HEK293 (cell line): Measurements from ENCODE around the gene HMOX1.

Experiments used
- CTCF ChIA-PET: fragments of 350-600 bp; formaldehyde crosslinking; extraction: SDS; loops from one replicate; lab custom pipeline; 2021; ENCODE audit warnings: antibody characterized with exemption; lab: Yijun Ruan, JAX
- POLR2A ChIA-PET: fragments of 300-600 bp; formaldehyde crosslinking; extraction: SDS; loops from one replicate; lab custom pipeline; 2020; ENCODE audit warnings: antibody characterized with exemption, inconsistent platforms; lab: Yijun Ruan, JAX
- H3K27ac ChIP-seq: fragments of 200-500 bp; sonication (Bioruptor generic); 2 replicates; pipeline ENCODE4 v1.5.1; 2014; ENCODE audit warnings: low read depth, low read length, control low read depth, inconsistent platforms; ENCODE audit errors: extremely low read depth
- H3K36me3 ChIP-seq, 2 experiments: fragments of 200-500 bp in 1 of 2; sonication (Bioruptor generic) in 1 of 2; 1 replicate in 1 of 2; 2 replicates in 1 of 2; pipeline ENCODE4 v1.5.1; 2014 to 2017; ENCODE audit warnings: inconsistent platforms in 2 of 2, low read length in 2 of 2; ENCODE audit not compliant: control insufficient read depth in 2 of 2, insufficient read depth in 1 of 2
- H3K4me1 ChIP-seq: fragments of 200-500 bp; sonication (Bioruptor generic); 2 replicates; pipeline ENCODE4 v1.5.1; 2014; ENCODE audit warnings: mild to moderate bottlenecking, low read length, inconsistent platforms; ENCODE audit not compliant: control insufficient read depth, insufficient read depth
- H3K4me3 ChIP-seq: 2 replicates; pipeline ENCODE4 v1.5.1; 2011; ENCODE audit warnings: low read depth, mild to moderate bottlenecking, control low read depth, low read length, moderate library complexity
- H3K9me3 ChIP-seq: fragments of 200-500 bp; sonication (Bioruptor generic); 2 replicates; pipeline ENCODE4 v1.5.1; 2014; ENCODE audit warnings: low read depth, low read length, inconsistent platforms; ENCODE audit not compliant: control insufficient read depth, insufficient read depth
- BCL11B ChIP-seq: fragments of 450-650 bp; formaldehyde crosslinking; IDR thresholded peaks from 2 replicates; pipeline ENCODE4 v1.5.1; 2016; ENCODE audit warnings: low read depth, missing biosample characterization, missing genetic modification characterization
- FEZF1 ChIP-seq: fragments of 450-650 bp; formaldehyde crosslinking; IDR thresholded peaks from 2 replicates; pipeline ENCODE4 v1.5.1; 2016; ENCODE audit warnings: missing biosample characterization, missing genetic modification characterization
- GLI2 ChIP-seq: fragments of 450-650 bp; formaldehyde crosslinking; IDR thresholded peaks from 2 replicates; pipeline ENCODE4; 2017; ENCODE audit warnings: missing biosample characterization, missing genetic modification characterization, low read depth, borderline replicate concordance
- GLIS2 ChIP-seq: fragments of 450-650 bp; formaldehyde crosslinking; IDR thresholded peaks from 2 replicates; pipeline ENCODE4 v1.5.1; 2016; ENCODE audit warnings: missing biosample characterization, missing genetic modification characterization
- KLF10 ChIP-seq: fragments of 450-650 bp; IDR thresholded peaks from 2 replicates; pipeline ENCODE4 v1.5.1; 2018; ENCODE audit warnings: missing biosample characterization, mild to moderate bottlenecking, missing genetic modification characterization
- SCRT1 ChIP-seq: fragments of 450-650 bp; formaldehyde crosslinking; IDR thresholded peaks from 2 replicates; pipeline ENCODE4 v1.5.1; 2016; ENCODE audit warnings: missing biosample characterization, missing genetic modification characterization, borderline replicate concordance
- SP2 ChIP-seq: fragments of 450-650 bp; formaldehyde crosslinking; IDR thresholded peaks from 2 replicates; pipeline ENCODE4 v1.5.1; 2016; ENCODE audit warnings: missing biosample characterization, missing genetic modification characterization
- ZNF169 ChIP-seq: fragments of 450-650 bp; formaldehyde crosslinking; IDR thresholded peaks from 2 replicates; pipeline ENCODE4 v1.5.1; 2016; ENCODE audit warnings: missing biosample characterization, missing genetic modification characterization
- ZNF202 ChIP-seq: fragments of 450-650 bp; formaldehyde crosslinking; IDR thresholded peaks from 2 replicates; pipeline ENCODE4 v1.5.1; 2016; ENCODE audit warnings: missing biosample characterization, missing genetic modification characterization, borderline replicate concordance
- ZNF23 ChIP-seq: fragments of 450-650 bp; formaldehyde crosslinking; IDR thresholded peaks from 2 replicates; pipeline ENCODE4 v1.5.1; 2016; ENCODE audit warnings: missing biosample characterization, missing genetic modification characterization, borderline replicate concordance
- ZNF302 ChIP-seq: fragments of 450-650 bp; formaldehyde crosslinking; IDR thresholded peaks from 2 replicates; pipeline ENCODE4 v1.5.1; 2016; ENCODE audit warnings: missing biosample characterization, missing genetic modification characterization, low read depth
- ZNF324 ChIP-seq: fragments of 450-650 bp; formaldehyde crosslinking; IDR thresholded peaks from 2 replicates; pipeline ENCODE4 v1.5.1; 2016; ENCODE audit warnings: missing biosample characterization, missing genetic modification characterization
- ZNF48 ChIP-seq: fragments of 450-650 bp; formaldehyde crosslinking; IDR thresholded peaks from 2 replicates; pipeline ENCODE4 v1.5.1; 2016; ENCODE audit warnings: missing biosample characterization, missing genetic modification characterization
- ZNF558 ChIP-seq: fragments of 450-650 bp; formaldehyde crosslinking; IDR thresholded peaks from 2 replicates; pipeline ENCODE4 v1.5.1; 2016; ENCODE audit warnings: missing biosample characterization, missing genetic modification characterization
- ZNF670 ChIP-seq: fragments of 450-650 bp; formaldehyde crosslinking; IDR thresholded peaks from 2 replicates; pipeline ENCODE4 v1.5.1; 2016; ENCODE audit warnings: missing biosample characterization, missing genetic modification characterization, low read depth
- ZNF76 ChIP-seq: fragments of 450-650 bp; formaldehyde crosslinking; IDR thresholded peaks from 2 replicates; pipeline ENCODE4; 2016; ENCODE audit warnings: low read depth, missing biosample characterization, missing genetic modification characterization, borderline replicate concordance
- ZNF768 ChIP-seq: fragments of 450-650 bp; formaldehyde crosslinking; IDR thresholded peaks from 2 replicates; pipeline ENCODE4 v1.5.1; 2018; ENCODE audit warnings: missing biosample characterization, mild to moderate bottlenecking, missing genetic modification characterization
- ZNF785 ChIP-seq: fragments of 450-650 bp; formaldehyde crosslinking; IDR thresholded peaks from 2 replicates; pipeline ENCODE4 v1.5.1; 2016; ENCODE audit warnings: missing biosample characterization, missing genetic modification characterization
- TF ChIP-seq, protein P1 (sequence below): fragments of 450-650 bp; formaldehyde crosslinking; IDR thresholded peaks from 2 replicates; pipeline ENCODE4 v1.5.1; 2016; ENCODE audit warnings: missing biosample characterization, missing genetic modification characterization
- TF ChIP-seq, protein P2 (sequence below): fragments of 450-650 bp; formaldehyde crosslinking; IDR thresholded peaks from 2 replicates; pipeline ENCODE4 v1.5.1; 2016; ENCODE audit warnings: missing biosample characterization, missing genetic modification characterization
- TF ChIP-seq, protein P3 (sequence below): fragments of 450-650 bp; IDR thresholded peaks from 2 replicates; pipeline ENCODE4 v1.5.1; 2018; ENCODE audit warnings: missing biosample characterization, missing genetic modification characterization
- TF ChIP-seq, protein P4 (sequence below): fragments of 450-650 bp; formaldehyde crosslinking; IDR thresholded peaks from 2 replicates; pipeline ENCODE4 v1.5.1; 2017; ENCODE audit warnings: missing biosample characterization, missing genetic modification characterization

HMOX1 gene

DNA sequence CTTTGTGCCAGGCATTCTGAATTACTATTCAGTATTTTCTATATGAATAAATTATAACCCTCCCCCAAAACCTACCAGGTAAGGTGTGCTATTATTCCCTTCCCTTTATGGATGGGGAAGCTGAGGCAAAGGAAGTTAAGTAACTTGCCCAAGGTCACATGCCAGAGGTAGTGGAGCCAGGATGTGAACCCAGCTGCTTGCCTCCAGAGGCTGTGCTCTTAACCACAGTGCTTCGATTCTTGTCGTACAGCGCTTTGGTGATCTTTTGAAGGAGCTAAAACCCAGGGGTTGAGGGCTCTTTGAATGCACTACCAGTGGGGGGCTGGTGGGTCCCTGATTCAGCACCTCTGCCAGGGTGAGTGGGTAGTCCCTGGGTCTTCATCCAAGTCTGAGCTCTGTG lies 37.8 kb downstream of the HMOX1 start:
- TF ChIP-seq, protein P1, sequence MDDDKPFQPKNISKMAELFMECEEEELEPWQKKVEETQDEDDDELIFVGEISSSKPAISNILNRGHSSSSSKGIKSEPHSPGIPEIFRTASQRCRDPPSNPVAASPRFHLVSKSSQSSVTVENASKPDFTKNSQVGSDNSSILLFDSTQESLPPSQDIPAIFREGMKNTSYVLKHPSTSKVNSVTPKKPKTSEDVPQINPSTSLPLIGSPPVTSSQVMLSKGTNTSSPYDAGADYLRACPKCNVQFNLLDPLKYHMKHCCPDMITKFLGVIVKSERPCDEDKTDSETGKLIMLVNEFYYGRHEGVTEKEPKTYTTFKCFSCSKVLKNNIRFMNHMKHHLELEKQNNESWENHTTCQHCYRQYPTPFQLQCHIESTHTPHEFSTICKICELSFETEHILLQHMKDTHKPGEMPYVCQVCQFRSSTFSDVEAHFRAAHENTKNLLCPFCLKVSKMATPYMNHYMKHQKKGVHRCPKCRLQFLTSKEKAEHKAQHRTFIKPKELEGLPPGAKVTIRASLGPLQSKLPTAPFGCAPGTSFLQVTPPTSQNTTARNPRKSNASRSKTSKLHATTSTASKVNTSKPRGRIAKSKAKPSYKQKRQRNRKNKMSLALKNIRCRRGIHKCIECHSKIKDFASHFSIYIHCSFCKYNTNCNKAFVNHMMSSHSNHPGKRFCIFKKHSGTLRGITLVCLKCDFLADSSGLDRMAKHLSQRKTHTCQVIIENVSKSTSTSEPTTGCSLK (tag by site-specific recombination), result no peak
- TF ChIP-seq ZNF202 (tag by site-specific recombination) (no peak), BCL11B (tag by site-specific recombination) (no peak), ZNF785 (tag by site-specific recombination) (no peak), ZNF169 (tag by site-specific recombination) (no peak)
- CTCF ChIA-PET, result interaction anchor here (0.9 to 1.3 kb wide), 2 partner anchors 57 to 164 kb away, joined by 6 to 7 read pairs; no protein-coding TSS in a partner anchor
- Histone ChIP-seq H3K36me3 (peaks cover 57 to 96% of the 10 kb centered on the region in 2 experiments), H3K9me3 (no peaks in the 10 kb centered on the region), H3K27ac (no peak overlapping the region), H3K4me3 (no peak overlapping the region), H3K4me1 (no peaks in the 10 kb centered on the region)
- POLR2A ChIA-PET, result interaction anchor here (0.5 to 0.6 kb wide), 2 partner anchors 10 to 17 kb away, joined by 3 to 5 read pairs; no protein-coding TSS in a partner anchor

DNA sequence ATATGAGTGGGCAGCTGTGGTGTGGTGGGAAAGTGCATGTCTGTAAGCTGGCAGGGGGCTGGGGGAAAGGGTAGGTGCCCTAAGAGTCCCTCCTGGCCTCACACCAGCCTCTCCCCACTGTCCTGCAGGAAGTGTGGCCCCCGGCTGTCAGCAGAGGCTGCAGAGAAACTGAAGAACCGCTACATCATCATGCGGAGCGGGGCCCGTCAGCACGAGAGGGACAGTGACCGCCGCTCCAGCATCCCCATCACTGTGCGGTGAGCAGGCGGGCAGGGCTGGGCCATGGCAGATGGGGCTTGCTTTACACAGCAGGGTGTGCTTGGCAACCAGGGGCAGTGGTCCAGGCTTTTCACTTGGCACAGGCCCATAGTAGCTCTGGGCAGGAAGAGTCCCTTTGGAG lies 38.9 kb downstream of the HMOX1 start:
- H3K9me3 ChIP-seq, result no peaks in the 10 kb centered on the region
- POLR2A ChIA-PET, result interaction anchor here (0.9 to 1.8 kb wide), 3 partner anchors 9 to 69 kb away, joined by 3 to 8 read pairs (median 3); no protein-coding TSS in a partner anchor
- CTCF ChIA-PET, result interaction anchor here (0.6 to 1.5 kb wide), 6 partner anchors 11 to 448 kb away, joined by 3 to 7 read pairs (median 4); no protein-coding TSS in a partner anchor

DNA sequence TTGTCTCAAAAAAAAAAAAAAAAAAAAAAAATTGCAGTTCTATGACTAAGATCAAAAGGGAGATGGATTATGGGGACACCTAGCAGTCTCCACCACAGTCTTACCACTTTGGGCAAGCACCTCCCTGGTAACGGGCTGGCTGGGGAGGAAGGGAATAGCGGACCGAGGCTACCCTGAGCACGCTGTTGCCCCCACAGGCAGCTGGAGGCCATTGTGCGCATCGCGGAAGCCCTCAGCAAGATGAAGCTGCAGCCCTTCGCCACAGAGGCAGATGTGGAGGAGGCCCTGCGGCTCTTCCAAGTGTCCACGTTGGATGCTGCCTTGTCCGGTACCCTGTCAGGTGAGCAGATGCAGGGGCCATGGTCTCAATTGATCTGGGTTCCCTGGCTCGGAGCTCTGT lies 40.2 kb downstream of the HMOX1 start:
- CTCF ChIA-PET, result interaction anchor here (0.6 to 1.5 kb wide), 5 partner anchors 9 to 162 kb away, joined by 3 to 5 read pairs (median 3); no protein-coding TSS in a partner anchor
- no peaks in the 10 kb centered on the region for H3K4me1 ChIP-seq
- POLR2A ChIA-PET, result interaction anchor here (0.6 to 1.8 kb wide), 4 partner anchors 9 to 70 kb away, joined by 3 to 8 read pairs (median 4); partner anchors contain the start of gene HMOX1
- no peak overlapping the region for H3K27ac ChIP-seq
- no peaks in the 10 kb centered on the region for H3K9me3 ChIP-seq
- TF ChIP-seq, protein P2, sequence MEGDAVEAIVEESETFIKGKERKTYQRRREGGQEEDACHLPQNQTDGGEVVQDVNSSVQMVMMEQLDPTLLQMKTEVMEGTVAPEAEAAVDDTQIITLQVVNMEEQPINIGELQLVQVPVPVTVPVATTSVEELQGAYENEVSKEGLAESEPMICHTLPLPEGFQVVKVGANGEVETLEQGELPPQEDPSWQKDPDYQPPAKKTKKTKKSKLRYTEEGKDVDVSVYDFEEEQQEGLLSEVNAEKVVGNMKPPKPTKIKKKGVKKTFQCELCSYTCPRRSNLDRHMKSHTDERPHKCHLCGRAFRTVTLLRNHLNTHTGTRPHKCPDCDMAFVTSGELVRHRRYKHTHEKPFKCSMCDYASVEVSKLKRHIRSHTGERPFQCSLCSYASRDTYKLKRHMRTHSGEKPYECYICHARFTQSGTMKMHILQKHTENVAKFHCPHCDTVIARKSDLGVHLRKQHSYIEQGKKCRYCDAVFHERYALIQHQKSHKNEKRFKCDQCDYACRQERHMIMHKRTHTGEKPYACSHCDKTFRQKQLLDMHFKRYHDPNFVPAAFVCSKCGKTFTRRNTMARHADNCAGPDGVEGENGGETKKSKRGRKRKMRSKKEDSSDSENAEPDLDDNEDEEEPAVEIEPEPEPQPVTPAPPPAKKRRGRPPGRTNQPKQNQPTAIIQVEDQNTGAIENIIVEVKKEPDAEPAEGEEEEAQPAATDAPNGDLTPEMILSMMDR, result 0 out of 2 replicates have a peak, but pooled peaks have one; percentile 24
- no peak for TF ChIP-seq ZNF768 (tag by site-specific recombination)
- peaks cover 46 to 97% of the 10 kb centered on the region in 2 experiments for H3K36me3 ChIP-seq
- H3K4me3 ChIP-seq, result no peak overlapping the region

More for the DNA sequence above, 38.9 kb downstream of the HMOX1 start:
- no peak overlapping the region for H3K27ac ChIP-seq
- no peaks in the 10 kb centered on the region for H3K4me1 ChIP-seq
- peaks cover 51 to 97% of the 10 kb centered on the region in 2 experiments for H3K36me3 ChIP-seq
- TF ChIP-seq ZNF670 (tag by site-specific recombination) (no peak), ZNF302 (no peak), GLIS2 (no peak), GLI2 (tag by site-specific recombination) (no peak), ZNF23 (tag by site-specific recombination) (no peak), SCRT1 (tag by site-specific recombination) (no peak), ZNF48 (tag by site-specific recombination) (no peak), ZNF558 (tag by site-specific recombination) (no peak), KLF10 (tag by site-specific recombination) (no peak), SP2 (no peak), ZNF76 (tag by site-specific recombination) (no peak), ZNF324 (tag by site-specific recombination) (no peak), FEZF1 (no peak)
- TF ChIP-seq, protein P3, sequence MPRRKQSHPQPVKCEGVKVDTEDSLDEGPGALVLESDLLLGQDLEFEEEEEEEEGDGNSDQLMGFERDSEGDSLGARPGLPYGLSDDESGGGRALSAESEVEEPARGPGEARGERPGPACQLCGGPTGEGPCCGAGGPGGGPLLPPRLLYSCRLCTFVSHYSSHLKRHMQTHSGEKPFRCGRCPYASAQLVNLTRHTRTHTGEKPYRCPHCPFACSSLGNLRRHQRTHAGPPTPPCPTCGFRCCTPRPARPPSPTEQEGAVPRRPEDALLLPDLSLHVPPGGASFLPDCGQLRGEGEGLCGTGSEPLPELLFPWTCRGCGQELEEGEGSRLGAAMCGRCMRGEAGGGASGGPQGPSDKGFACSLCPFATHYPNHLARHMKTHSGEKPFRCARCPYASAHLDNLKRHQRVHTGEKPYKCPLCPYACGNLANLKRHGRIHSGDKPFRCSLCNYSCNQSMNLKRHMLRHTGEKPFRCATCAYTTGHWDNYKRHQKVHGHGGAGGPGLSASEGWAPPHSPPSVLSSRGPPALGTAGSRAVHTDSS, result no peak
- TF ChIP-seq, protein P4, sequence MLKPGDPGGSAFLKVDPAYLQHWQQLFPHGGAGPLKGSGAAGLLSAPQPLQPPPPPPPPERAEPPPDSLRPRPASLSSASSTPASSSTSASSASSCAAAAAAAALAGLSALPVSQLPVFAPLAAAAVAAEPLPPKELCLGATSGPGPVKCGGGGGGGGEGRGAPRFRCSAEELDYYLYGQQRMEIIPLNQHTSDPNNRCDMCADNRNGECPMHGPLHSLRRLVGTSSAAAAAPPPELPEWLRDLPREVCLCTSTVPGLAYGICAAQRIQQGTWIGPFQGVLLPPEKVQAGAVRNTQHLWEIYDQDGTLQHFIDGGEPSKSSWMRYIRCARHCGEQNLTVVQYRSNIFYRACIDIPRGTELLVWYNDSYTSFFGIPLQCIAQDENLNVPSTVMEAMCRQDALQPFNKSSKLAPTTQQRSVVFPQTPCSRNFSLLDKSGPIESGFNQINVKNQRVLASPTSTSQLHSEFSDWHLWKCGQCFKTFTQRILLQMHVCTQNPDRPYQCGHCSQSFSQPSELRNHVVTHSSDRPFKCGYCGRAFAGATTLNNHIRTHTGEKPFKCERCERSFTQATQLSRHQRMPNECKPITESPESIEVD (tag by site-specific recombination), result no peak
- H3K4me3 ChIP-seq, result no peak overlapping the region
